ENCODE measurements around the gene CALN1.

CALN1 gene

GRCh38 chr7:71793251-71793650 is 618.9 kb downstream of the CALN1 start:
- DNase-seq (ENCODE audit: low read depth in 2 of 2), result no peak

GRCh38 chr7:71787513-71787912 is 624.6 kb downstream of the CALN1 start:
- no peak for DNase-seq (ENCODE audit: low read depth in 2 of 2)

- no peak for DNase-seq (ENCODE audit: low read depth in 2 of 2)
Observed at GRCh38 chr7:71785216-71785615, 626.9 kb downstream of the CALN1 start.

DNA sequence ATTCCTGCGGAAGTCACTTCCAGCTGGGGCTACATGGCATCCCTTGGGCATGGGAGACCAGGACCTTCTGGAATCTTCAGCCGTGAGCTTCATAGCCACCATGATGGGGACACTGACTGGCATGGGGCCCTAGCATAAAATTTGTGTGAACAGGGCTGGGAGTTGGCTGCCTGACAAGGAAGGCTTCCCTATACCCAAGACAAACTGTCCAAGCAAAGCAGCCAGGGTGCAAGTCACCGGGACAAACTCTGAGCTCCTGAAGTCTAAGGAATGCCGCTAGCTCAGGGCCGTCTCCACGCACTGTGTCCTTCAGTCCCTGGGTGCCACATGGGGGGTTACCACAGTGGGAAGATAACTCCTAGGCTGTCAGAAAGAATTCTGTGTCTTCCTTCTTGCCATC is 627.4 kb downstream of the CALN1 start:
- no peak for DNase-seq (ENCODE audit: low read depth in 2 of 2)

- no peak for DNase-seq (ENCODE audit: low read depth in 2 of 2)
Observed at GRCh38 chr7:71784180-71784579, 628.0 kb downstream of the CALN1 start.

- DNase-seq (ENCODE audit: low read depth in 2 of 2), result no peak
Observed at GRCh38 chr7:71783779-71784178, 628.4 kb downstream of the CALN1 start.

DNA sequence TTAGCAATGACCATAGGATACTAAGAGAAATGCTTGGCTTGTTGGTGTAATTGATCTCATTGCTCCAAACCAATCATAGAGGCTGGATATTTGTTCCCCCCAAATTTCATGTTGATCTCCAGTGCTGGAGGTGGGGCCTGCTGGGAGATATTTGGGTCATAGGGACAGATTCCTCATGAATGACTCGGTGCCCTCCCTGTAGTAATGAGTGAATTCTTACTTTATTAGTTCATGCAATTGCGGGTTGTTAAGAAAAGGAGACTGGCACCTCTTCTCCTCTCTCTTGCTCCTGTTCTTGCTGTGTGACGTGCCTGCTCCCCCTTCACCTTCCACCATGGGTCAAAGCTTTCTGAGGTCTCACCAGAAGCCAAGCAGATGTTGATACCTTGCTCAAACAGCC is 630.1 kb downstream of the CALN1 start:
- no peak for DNase-seq (ENCODE audit: low read depth in 2 of 2)

DNA sequence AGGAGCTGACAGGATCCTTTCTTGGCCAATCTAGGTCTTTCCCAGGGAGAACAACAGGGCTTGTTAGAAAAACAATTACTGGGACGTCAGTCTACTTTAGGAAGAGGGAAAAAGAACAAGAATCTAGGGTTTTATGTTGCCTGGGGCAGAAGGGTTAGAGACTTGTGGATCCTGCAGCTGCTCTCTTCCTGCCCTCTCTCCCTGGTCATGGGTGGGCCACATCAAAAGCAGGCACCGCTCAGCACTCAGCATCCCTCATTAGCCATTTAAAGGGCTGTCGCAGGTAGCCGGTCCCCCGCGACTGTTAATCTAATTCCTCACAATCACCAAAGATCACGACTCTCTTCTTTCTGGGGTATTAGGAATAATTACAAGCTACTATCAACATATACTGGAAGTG is 631.9 kb downstream of the CALN1 start:
- no peak for DNase-seq (ENCODE audit: low read depth in 2 of 2)

DNA sequence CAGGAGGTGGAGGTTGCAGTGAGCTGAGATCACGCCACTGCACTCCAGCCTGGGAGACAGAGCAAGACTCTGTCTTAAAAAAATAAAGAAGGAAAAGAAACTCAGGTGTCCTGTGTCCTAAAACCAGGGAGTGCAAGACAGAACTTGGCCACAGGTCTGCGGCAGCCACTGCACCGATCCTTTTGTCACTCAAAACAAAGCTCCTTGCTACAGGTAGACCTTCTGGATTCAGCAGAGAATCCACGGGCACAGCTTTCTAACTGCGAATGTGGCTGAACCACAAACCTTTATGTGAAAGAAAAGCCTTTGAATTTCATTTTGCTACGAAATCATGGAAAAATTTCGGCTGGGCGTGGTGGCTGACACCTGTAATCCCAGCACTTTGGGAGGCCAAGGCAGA is 634.9 kb downstream of the CALN1 start:
- no peak for DNase-seq (ENCODE audit: low read depth in 2 of 2)

- no peak for DNase-seq (ENCODE audit: low read depth in 2 of 2)
Observed at GRCh38 chr7:71776726-71777125, 635.4 kb downstream of the CALN1 start.

DNA sequence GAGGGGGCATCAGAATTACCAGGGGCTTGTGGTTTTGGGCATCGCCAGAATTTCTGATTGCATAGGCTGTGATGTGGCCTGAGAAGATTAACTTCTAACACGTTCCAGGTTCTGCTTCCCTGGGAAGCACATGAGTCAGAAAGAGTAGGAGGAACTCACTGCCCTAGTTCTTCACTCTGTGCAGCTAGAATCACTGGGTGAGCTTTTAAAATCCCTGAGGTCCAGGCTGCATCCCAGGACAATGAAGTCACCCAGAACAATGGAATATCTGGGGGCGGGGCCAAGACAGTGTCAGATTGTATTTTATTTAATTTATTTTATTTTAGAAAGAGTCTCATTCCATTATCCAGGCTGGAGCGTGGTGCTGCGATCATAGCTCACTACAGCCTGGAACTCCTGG is 636.5 kb downstream of the CALN1 start:
- no peak for DNase-seq (ENCODE audit: low read depth in 2 of 2)

DNA sequence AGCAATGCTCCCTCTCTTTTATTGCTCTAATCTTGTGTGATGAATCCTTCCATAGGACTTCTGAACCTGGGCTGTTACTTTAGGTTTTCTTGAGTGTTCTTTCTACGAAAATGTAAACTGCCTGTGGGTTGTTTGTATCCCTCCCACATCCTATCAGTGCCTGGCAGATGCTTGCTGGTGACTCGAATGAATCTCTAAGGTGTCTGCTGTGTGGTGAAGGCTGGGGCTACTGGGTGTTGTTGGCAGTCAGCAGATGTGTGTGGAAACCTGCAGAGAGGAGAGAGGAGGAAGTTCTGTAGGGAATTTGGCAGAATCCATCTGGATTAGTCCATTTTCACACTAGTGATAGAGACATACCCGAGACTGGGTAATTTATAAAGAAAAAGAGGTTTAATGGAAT is 639.4 kb downstream of the CALN1 start:
- DNase-seq (ENCODE audit: low read depth in 2 of 2), result no peak

DNA sequence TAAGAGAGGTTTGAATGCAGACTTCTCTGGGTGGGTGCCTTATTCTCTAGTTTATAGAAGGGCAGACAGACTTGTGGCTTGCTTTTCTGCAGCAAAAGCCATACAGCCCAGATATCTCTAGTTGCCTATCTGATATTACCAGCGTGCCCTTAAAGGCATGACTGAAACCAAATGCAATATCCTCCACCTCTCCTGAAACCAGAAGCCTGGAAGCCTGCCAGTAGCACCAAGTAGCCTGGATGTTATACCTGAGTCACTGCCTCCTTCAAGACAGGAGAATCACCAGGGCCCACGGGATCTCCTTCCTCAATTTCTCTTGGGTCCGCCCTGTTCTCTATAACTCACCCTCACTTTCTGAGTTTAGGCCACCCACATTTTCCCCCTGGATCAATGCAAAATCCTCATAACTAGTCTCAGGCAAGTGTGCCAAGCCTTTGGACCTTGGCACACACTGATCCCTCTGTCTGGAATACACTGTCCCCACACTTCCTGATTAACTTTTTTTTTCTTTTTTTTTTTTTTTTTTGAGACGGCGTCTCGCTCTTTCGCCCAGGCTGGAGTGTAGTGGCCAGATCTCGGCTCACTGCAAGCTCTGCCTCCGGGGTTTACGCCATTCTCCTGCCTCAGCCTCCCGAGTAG is 641.8 kb downstream of the CALN1 start:
- no peak for DNase-seq (ENCODE audit: low read depth in 2 of 2)

DNA sequence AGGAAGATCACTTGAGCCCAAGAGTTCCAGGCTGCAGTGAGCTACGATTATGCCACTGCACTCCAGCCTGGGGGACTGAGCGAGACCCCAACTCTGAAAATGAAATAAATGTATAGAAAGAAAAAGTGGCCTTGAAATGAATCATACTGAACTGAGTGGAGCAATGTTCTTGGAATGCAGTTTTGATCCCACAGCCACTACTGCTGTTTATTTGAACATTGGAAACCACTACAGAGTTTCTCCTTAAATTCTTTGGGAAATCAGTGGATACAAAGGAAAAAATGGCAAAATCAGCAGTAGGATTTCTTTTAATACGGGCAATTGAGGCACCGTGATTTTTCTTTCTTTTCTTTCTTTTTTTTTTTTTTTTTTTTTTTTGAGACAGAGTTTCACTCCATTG is 642.8 kb downstream of the CALN1 start:
- DNase-seq (ENCODE audit: low read depth in 2 of 2), result no peak

DNA sequence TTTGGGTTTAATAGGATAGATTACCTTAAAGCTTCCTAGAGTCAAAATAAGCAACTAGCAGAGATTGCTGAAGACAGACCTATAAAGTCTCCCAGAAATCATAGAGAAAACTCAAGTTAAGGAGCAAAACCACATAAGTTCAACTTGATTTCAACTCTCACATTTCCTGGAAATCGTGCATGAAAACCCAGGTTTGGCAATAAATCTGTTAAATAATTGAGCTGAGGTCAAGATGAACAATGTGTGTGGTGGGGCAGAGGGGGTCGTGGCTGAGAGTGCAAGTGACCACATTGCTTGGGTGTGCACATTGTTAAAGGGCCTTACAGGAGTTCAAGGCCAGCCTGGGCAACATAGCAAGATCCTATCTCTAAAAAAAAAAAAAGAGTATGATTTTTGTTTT is 643.7 kb downstream of the CALN1 start:
- no peak for DNase-seq (ENCODE audit: low read depth in 2 of 2)

DNA sequence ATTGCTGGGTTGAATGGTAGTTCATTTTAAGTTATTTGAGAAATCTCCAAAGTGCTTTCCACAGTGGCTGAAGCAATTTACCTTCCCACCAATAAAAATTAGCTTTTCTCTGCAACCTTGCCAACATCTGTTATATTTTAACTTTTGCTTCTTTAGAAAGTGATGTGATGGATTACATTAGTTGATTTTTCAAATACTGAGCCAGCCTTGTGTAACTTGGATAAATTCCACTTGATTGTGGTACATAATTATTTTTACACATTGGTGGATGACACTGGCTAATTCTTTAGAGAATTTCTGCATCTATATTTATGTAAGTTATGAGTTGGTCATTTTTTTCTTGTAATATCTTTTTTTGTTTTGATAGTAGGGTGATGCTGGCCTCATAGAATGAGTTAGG is 646.1 kb downstream of the CALN1 start:
- no peak for DNase-seq (ENCODE audit: low read depth in 2 of 2)

- no peak for DNase-seq (ENCODE audit: low read depth in 2 of 2)
Observed at GRCh38 chr7:71761336-71761735, 650.8 kb downstream of the CALN1 start.

DNA sequence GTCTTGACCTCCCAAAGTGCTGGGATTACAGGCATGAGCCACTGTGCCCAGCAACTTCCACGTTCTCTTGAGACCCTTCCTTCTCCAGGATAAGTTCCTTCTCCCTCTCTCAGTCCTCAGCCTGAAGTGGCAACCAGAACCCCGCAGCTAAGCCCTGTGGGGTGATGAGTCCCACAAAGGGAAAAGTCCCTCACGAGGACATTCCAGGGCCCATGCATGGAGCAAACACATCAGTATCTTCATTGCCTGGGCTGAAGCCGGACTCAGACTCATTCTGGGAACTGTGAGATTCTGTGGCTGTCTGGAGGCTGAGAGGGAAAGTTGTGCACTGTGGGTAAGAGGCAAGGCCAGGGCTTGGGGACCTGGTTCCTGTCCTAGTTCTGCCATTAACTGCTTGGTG is 657.3 kb downstream of the CALN1 start:
- DNase-seq (ENCODE audit: low read depth in 2 of 2), result no peak

DNA sequence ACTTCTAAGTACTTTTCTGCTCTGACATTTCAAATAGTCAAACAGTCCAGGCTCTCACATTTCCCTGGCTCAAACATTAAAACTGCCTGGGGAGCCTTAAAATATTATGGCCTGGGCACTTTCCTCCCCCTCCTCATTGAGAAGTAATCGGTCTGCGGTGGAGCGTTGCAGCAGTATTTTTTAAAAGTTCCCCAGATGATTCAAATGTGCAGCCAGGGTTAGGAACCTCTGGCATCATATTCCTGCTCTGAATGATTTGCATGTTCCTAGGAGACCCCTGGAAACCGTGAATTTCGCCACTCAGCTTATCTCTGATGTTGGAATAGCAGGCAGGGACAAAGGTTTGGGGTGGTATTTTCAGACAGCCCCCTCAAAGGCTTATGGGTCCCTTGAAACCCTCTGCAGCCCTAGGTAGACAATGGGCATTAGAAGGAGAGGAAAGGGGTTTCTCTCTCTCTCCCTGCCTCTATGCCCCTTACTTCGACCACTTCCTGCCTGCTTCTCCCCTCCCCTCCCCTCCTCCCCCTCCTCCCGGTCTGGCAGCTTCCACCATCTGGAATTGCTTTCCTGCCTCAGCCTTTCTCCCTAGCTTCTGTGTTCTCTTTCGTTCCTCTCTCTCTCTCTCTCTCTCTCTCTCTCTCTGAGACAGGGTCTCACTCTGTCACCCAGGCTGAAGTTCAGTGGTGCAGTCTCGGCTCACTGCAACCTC is 658.0 kb downstream of the CALN1 start:
- no peak for DNase-seq (ENCODE audit: low read depth in 2 of 2)

DNA sequence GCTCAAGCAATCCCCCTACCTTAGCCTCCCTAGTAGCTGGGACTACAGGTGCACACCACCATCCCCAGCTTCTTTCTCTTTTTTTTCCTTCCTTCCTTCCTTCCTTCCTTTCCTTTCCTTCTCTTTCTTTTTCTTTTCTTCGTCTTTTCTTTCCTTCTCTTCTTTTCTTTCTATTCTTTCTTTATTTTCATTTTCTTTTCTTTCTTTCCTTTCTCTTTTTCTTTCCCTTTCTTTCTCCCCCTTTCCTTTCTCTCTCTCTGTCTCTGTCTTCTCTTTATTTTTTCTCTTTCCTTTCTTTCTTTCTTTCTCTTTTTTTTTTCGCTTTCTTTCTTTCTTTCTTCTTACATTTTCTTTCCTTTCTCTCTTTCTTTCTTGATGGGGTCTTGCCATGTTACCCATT is 658.9 kb downstream of the CALN1 start:
- DNase-seq (ENCODE audit: low read depth in 2 of 2), result no peak

- no peak for DNase-seq (ENCODE audit: low read depth in 2 of 2)
Observed at GRCh38 chr7:71752171-71752935, 659.8 kb downstream of the CALN1 start.

DNA sequence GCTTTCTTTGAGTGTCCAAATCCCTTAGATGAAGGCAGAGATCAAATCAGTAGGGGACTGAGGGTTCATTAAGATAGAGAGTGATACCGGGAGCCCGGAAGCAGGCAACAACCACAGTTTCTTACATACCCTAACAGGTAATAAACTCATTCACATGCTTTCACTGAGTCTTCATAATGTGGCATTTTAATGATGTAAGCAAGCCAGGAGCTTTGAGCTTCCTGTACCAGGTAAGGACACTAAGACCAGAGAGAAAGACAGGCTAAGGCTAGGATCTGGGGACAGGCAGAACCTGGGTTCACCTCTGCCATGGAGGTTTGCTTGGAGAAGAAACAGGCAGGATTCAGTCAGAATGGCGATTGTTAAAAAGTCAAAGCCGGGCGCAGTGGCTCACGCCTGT is 661.8 kb downstream of the CALN1 start:
- no peak for DNase-seq (ENCODE audit: low read depth in 2 of 2)

DNA sequence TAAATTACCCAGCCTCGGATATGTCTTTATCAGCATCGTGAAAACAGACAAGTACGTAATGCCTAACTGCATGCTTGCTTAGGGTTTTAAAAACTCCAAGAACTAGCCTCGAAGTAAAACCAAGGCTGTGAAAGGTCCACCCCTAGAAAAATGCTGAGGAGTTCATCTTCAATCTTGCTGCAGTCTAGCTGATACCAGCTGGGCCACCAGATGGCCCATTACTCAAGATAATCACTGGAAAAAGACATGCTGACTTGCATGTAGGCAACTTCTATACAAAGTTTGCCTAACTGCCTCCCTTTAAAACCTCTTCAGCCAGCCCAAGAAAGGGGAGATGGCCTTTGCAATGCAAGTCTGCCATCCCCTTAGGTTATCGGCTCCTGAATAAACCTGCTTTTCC is 666.1 kb downstream of the CALN1 start:
- DNase-seq (ENCODE audit: low read depth in 2 of 2), result no peak
